8988T (cell line): ENCODE measurements around the gene DENND4A.
"Not testable (repeated sequence)": the region's sequence is repeated elsewhere in the genome, so short reads cannot be mapped to it uniquely, and the experiment has no call there.

ENCODE experiments used
- DNase-seq: peaks from one replicate; pipeline ENCODE4 v3.0.0; 2011

DENND4A gene

DNA sequence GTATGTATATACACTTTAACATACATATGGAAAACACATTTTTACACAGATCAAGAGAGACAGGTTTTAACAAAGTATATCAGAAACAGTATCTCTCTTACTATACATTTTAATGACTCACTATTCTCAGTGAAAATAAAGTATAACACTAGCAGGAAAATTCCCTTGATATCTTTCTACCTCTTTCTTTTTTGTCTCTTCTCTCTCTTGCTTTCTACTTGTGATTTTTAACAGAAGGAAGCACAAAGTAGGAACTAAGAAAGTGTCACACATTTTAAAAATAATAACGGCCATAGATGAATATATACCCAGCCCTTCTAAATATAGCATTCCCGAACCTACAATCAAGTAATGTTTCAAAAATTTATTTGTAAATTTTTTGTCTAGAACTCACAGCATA is 4.8 kb downstream of the DENND4A start:
- no peak for DNase-seq

DNA sequence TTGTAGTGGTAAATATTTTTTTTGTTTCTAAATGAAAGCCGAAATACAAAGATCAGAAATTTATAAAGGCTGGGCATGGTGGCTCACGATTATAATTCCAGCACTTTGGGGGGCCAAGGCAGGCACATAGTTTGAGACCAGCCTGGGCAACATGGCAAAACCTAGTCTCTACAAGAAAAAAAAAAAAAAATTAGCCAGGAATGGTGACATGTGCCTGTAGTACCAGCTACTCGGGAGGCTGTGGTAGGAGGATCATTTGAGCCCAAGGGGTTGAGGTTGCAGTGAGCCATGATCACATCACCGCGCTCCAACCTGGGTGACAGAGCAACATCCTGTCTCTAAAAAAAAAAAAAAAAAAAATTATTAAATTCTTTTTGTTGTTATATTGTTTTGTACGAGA is 6.9 kb downstream of the DENND4A start:
- no peak for DNase-seq

DNA sequence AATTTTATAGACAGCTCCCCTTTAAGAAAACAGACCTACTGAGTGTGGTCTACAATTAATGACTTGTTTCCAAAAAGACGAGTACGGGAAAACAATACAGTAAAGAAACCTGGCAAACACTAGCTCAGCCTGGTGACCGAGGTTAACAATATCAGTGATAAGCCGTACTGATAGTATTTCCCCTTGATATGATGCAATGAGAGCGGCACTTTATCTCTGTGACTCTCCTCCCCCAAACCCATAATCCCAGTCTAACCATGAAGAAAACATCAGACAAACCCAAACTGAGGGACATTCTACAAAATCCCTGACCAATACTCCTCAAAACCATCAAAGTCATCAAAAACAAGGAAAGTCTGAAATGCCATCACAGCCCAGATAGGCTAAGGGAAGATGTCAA is 8.2 kb downstream of the DENND4A start:
- no peak for DNase-seq

DNA sequence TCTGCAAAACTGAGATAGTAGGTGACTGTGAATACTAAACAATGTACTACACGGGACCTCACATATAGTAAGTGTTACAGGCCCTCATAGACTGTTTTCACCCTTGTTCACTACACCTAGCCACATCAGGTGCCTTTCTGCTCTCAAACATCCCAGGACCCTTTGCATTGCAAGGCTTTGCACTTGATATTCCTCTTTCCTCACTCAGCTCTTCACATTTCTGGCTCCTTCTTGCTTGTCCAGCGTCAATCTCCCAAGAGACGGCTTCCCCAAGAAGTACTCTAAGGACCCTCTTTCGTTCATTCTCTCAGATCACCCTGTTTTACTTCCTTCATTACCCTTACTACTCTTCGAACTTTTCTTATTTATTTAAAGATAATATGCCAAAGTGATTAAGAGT is 10.0 kb downstream of the DENND4A start:
- no peak for DNase-seq

DNA sequence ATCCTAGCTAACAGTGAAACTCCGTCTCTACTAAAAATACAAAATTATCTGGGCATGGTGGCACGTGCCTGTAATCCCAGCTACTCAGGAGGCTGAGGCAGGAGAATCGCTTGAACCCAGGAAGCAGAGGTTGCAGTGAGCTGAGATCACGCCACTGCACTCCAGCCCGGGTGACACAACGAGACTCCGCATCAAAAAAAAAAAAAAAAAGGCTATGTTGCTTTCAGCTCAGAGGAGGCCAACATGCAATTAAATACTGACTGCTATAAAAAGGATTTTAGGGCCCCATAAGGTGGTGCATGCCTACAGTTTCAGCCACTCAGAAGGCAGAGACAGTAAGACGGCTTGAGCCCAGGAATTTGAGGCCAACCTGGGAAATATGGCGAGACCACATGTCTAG is 13.4 kb downstream of the DENND4A start:
- DNase-seq, result not testable (repeated sequence)

DNA sequence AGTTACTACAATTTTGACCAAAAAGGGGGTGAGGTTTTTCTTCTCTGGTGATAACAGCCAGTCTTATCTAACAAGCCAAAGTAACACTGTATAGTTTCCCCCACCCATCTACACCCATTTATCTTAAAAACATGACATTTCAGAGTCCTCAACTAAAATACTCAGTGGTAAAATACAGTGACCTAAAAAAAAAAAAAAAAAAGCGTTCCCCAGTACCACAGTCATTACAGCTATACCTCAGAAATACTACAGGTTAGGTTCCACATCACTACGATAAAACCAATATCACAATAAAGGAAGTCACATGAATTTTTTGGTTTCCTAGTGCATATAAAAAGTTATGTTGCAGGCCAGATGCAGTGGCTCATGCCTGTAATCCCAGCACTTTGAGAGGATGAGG is 13.8 kb downstream of the DENND4A start:
- no peak for DNase-seq

DNA sequence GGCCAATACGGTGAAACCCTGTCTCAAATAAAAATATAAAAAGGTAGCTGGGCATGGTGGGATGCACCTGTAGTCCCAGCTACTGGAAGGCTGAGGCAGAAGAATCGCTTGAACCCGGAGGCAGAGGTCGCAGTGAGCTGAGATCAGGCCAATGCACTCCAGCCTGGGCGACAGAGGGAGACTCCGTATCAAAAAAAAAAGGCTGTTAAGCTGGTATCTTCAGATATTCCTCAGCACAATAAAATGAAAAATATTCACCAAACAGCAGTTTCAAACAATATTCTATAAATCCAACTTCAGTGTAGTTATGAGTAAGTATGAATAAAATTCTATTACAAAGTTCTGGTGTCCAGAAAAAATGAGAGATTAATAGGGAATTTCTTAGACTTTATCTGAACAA is 14.2 kb downstream of the DENND4A start:
- no peak for DNase-seq

DNA sequence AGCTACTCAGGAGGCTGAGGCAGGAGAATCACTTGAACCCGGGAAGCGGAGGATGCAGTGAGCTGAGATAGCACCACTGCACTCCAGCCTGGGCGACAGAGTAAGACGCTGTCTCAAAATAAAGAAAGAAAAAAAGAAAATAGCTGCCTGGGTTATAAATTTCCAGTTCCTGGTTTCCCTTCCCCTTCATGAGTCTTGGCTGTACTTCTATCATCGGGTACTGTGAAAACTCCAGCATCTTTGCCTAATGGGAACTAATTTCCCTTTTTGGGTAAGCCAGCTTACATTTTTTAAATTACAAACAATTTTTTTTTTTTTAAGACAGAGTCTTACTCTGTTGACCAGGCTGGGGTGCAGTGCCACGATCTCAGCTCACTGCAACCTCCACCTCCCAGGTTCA is 15.0 kb downstream of the DENND4A start:
- no peak for DNase-seq

DNA sequence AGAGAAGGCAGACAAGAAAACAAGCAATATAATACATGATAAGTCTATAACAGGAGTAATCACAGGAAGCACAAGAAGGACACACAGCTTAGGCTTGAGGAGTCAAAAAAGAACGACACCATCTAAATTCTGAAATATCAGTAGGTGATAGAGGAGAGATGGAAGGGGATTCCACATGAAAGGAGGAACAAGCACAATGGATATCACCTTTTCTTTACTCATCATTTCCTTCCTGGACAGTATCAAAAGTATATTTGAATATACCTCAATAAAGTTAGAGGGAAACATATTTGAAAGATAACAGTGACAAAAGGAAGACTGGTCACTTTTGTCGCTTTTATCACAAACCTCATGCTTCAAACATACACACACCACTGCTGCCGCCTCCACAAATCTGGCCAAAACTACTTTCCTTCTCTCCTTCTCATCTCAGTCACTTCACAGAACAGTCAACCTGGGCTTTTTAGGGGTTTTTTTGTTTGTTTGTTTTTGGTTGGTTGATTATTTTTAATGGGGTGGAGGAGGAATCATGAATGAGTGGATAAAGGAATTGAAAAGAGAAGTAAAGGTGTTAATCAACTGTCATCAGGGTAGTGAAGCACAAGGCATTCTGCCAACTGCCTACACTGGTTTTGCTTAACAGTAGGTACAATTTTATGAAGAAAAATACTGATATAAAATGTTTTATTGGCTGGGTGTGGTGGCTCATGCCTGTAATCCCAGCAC is 18.5 kb downstream of the DENND4A start:
- no peak for DNase-seq

DNA sequence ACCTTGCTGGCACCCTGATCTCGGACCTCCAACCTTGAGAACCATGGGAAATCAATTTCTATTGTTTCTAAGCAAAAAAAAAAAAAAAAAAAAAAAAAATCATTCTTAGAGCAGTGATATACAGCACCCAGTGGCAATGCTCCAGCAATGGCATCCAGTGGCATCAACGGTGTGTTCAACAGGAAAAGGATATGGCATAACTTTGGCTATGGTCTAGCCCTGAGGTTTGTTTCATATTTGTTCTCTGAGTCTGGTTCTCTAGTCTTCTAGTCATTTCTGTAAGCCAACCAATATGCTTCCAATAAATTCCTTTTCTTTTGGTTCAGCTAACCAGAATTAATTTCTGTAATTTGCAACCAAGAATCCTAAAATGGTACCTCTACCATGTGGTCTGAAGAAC is 19.2 kb downstream of the DENND4A start:
- DNase-seq, result no peak

DNA sequence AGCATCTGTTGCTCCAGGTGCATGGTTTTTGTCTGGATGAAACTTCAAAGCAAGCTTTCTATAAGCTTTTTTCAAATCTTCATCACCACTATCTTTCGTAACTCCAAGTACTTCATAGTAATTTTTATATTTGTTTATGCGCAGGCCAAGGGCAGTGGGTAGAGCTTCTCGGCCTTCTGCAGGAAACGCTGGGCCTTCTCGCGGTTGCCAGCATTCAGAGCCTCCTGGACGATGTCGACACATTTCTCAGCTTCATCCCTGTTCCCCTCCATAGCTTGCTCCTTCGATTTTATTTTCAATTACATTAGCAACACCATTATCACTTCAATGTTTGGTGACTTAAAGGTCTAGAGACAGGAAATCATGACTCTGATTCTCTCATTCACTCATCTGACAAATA is 20.2 kb downstream of the DENND4A start:
- no peak for DNase-seq

DNA sequence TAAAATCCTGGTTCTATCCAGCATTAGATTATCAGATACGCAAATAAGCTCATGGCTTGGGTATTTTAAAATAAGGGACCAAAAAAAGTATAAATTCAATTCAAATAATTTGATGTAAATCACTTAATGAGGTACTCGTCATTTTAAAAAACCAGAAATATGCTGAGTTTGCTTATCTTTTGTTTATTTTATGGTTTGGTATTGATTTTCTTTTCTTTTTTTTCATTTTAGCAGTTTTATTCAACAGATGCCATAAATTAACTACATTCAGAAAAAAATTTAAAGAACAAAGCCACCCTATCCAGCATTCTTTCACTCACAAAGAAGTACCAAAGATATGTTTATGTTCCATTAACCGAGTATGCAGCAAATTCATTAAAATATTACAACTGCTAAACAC is 22.6 kb downstream of the DENND4A start:
- DNase-seq, result no peak

DNA sequence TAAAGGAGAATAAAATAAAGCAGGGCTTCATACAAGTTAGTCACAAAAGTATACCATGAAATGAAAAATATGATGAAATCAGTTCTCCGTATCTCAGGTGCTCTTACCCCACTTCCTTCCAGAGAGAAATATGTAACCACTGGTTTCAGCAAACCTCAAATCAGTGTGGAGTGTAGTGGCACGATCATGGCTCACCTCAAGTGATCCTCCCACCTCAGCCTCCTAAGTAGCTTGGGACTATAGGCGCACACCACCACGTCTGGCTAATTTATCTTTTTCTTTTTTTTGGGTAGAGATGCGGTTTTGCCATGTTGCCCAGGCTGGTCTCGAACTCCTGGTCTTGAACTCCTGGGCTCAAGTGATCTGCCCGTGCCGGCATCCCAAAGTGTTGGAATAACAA is 24.2 kb downstream of the DENND4A start:
- DNase-seq, result no peak

DNA sequence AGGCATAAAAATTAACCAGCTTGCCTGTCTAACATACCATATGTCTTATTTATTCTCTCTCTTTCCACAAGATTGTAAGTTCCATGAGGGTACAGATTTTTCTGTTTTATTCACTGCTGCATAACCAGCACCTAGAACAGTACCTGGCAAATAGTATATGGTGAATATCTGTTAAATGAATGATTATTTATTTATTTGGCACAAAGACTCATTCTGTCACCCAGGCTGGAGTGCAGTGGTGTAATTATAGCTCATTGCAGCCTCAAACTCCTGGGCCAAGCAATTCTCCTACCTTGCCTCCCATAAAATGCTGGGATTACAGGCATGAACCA is 24.9 kb downstream of the DENND4A start:
- no peak for DNase-seq

DNA sequence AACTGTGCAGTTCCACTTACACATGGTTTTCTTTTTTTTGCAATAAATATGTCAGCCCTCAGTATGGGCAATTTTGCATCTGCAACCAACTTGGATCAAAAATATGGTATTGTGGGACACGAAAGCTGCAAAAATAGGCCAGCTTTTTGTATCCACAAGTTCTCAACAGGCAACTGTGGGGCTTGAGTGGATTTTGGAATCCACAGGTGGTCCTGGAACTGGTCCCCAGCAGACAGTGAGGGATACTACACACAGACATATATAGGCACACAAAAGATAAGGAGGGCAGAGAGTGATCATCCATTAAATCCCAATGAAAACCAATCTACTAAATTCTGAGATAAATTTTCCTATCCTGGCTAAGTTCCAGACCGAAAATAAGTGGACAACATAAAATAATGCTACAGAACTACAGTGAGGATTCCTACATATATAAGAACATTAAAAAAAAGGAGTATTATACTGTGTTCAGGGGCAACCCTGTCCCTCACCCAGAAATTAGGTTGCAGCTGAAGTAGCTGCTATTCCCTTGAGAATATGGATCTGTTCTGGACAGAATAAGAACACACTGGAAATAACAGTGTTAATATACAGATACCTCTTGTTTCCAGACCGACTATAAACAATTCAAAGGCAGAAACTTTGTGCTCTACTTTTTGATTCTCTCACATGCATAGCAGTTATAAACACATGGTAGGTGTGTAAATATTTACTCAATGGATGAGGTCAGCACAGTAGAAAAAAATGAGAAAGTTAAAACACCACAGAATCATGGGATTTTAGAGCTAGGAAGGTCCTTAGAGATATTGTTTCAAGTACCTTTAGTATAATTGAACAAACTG is 25.4 kb downstream of the DENND4A start:
- DNase-seq, result no peak

DNA sequence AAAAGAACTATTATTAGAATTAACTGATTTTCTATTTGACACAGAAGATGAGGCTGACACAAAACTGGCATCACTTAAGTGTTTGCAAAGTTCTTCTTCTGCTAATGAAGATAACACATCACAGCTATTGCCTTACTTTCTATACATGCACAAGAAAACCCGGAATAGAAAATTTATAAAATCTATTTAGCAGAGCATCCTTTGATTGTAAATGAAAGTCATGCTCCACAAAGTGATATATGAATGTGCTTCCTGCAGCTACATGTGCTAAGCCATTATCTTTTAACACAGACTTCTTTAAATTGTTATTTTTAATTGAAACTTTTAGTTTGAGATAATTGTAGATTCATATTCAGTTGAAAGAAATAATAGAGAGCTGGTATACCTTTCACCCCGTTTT is 27.0 kb downstream of the DENND4A start:
- DNase-seq, result no peak

DNA sequence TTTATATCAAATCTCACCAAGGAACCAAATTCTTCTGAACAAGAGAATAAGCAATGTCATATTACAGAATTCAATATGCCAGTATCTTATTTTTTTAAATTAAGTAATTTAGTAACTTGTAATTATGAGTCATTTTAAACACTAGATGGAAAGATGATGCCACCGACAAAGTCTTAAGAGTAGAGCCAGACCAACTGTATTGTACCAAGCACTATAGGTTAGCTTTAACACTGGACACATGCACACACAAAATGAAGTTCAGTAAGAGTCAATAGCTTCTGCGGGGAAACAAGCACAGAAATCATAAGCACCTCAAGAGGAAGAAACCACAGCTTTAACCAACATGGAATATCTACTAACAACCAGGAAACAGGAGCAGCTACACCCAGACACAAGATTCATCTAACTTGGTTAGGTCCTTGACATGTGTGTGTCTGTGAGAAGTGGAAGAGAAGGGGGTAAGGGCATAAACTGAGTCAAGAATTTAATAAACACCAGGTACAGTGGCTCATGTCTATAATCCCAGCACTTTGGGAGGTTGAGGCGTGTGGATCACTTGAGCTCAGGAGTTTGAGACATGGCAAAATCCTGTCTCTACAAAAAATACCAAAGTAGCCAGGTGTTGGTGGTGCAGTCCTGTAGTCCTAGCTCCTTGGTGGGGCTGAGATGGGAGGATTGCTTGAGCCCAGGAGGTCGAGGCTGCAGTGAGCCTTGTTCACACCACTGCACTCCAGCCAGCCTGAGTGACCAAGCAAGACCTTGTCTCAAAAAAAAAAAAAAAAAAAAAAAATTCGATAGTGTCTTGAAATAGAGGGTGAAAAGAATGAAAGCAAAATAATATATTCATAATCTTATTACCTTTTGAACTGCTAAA is 28.9 kb downstream of the DENND4A start:
- no peak for DNase-seq

DNA sequence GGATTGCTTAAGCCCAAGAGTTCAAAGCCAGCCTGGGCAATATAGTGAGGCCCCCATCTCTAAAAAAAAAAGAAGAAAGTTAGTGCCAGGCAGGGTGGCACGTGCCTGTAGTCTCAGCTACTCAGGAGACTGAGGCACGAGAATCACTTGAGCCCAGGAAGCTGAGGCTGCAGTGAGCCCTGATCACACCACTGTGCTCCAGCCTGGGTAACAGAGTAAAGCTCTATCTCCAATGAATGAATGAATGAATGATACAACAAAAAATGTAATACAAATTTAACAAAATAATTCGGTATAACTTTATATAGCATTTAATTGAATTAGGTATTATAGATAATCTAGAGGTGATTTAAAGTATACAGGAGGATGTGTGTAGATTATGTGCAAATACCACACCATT is 29.7 kb downstream of the DENND4A start:
- DNase-seq, result no peak

DNA sequence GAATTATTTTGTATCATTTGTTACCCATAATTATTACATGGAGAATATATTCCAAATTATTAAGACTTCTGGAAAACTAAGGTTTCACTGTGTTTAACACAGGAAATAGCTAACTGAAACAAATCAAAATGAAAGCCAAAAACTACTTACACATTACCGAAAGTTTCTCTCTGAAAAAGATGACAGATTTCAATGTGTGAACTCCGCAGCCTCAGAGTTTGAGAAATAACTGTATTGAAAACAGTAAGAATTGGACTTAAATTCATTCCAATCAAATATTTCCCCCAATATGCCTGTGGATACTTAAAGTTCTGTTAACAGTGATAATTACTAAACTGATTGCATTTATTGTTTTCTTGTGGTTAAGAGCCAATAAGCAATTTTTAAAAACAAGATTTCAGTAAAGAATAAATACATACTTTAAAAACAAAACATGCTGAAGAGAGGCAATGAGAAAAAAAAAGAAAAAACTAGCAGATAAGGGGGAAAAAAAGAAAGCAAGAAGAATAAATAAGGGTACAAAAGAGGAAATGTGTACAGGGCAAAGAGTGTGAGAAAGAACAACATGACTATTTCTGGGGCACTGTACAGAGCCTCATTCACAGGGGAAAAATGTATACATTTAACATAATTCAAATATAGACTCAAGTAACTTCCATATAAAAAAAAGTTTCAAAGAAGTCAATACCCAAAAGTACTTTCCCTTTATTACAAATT is 30.7 kb downstream of the DENND4A start:
- DNase-seq, result no peak

DNA sequence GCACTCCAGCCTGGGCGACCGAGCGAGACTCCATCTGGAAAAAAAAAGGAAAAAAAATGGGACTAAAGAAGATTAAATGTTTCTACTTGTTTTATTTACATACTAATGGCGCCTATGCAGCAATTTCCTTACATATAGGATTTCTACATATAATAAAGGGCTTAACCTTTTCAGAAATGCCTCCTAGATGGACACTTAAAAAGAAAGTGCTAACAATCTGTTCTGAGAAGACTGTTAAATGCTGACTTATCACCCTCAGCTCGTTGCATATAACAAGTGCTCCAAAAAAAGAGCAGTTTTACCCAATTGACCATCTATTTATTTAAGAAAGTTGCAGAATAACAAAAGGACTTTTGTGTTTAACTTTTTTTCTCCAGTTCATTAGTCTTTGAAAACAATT is 32.7 kb downstream of the DENND4A start:
- DNase-seq, result no peak

DNA sequence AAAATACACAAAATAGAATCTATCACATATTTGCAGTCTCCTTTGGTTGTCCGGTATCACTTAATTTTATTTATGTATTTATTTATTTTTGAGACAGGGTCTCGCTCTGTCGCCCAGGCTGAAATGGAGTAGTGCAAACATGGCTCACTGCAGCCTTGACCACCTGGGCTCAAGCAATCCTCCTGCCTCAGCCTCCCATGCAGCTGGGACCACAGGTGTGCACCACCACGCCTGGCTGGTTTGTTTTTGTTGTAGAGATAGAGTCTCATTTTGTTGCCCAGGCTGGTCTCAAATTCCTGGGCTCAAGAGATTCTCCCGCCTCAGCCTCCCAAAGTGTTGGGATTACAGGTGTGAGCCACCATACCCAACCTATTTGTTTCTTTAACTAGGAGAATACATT is 33.9 kb downstream of the DENND4A start:
- DNase-seq, result no peak

DNA sequence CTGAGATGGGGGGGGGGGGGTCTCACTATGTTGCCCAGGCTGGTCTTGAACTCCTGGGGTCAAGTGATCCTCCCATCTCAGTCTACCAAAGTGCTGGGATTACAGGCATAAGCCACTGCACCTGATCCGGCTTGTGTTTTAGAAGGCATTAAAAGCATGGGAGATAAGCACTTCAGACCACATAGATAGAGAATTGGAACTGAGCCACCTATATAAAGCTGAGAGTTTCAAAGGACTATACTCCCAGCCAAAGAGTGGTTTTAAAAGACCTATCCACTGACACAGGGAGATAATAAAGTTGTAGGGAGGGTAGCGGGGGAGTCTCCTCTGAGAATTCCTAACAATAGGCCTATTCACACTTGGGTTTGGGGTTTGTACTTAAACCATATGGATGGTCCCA is 34.8 kb downstream of the DENND4A start:
- DNase-seq, result no peak

DNA sequence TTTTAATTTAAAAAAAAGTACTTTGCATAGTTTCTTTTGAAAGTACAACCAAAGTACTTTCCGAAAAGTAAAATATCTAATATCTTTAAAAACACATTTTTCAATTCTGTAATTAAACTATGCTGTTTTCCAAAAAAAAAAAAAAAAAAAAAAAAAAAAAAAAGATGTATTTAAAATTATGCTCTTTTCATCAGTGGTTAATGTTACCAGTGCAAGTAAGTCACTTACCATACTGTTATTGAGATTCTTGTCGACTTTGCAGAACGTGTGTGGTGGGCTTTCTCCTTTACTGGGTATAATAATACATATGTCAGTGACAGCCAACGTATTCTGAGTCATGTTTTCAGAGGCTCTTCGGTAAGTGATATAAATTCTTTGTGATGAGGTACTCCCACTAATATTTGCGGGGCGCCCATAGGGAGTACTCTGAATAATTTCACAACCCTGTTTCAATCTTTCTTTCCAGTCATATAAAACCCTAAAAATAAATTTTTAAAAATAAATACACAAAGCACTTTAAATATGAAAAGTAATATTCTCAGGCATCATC is 39.9 kb downstream of the DENND4A start:
- no peak for DNase-seq
